Astrocyte (in vitro differentiated cells and primary cell): Measurements from ENCODE around the gene C1QC.

Source experiments
- CTCF ChIP-seq: IDR thresholded peaks from 2 replicates; pipeline ENCODE4 v1.5.1; 2011; ENCODE audit warnings: low read depth, mild to moderate bottlenecking, inconsistent platforms, low read length, moderate library complexity; ENCODE audit not compliant: insufficient read depth
- EZH2 ChIP-seq: IDR thresholded peaks from 2 replicates; pipeline ENCODE4 v1.6.1; 2012; ENCODE audit warnings: mild to moderate bottlenecking, low read length, inconsistent platforms; ENCODE audit not compliant: insufficient read depth

GRCh38 chr1:22600817-22601605, 42.4 kb upstream of the C1QC start:
- TF ChIP-seq CTCF: no peak
- TF ChIP-seq EZH2: no peak
